HUDEP-2 (cell line): Measurements from ENCODE around the gene RSAD1.

Experiments used
- DNase-seq, 76 experiments: peaks; one replicate each; lab custom pipeline; 2025; ENCODE audit not compliant: unreplicated experiment in 76 of 76; lab: John Stamatoyannopoulos, UW

Gene RSAD1

GRCh38 chr17:50478391-50479381, at the start of gene RSAD1:
Gene RSAD1 (plus strand): TSS chr17:50478860. CDS start chr17:50478885, 25 bp downstream.
- DNase-seq = peak in 72 of 76 experiments; percentile 35 to 89 (median 76)

GRCh38 chr17:50429793-50430192, 48.9 kb upstream of the RSAD1 start:
- no peak for DNase-seq

- DNase-seq = no peak
Observed at GRCh38 chr17:50430821-50431618, 47.6 kb upstream of the RSAD1 start.

- no peak for DNase-seq
Observed at GRCh38 chr17:50432125-50432762, 46.4 kb upstream of the RSAD1 start.

GRCh38 chr17:50437409-50437808, 41.3 kb upstream of the RSAD1 start:
- no peak for DNase-seq

- no peak for DNase-seq
Observed at GRCh38 chr17:50439008-50439407, 39.7 kb upstream of the RSAD1 start.

- DNase-seq = no peak
Observed at GRCh38 chr17:50440172-50440837, 38.4 kb upstream of the RSAD1 start.

- no peak for DNase-seq
Observed at GRCh38 chr17:50440838-50441829, 37.5 kb upstream of the RSAD1 start.

GRCh38 chr17:50443505-50443974, 35.1 kb upstream of the RSAD1 start:
- no peak for DNase-seq

- no peak for DNase-seq
Observed at GRCh38 chr17:50444841-50445715, 33.6 kb upstream of the RSAD1 start.

- DNase-seq = no peak
Observed at GRCh38 chr17:50445730-50446325, 32.8 kb upstream of the RSAD1 start.

GRCh38 chr17:50447870-50448595, 30.6 kb upstream of the RSAD1 start:
- no peak for DNase-seq

GRCh38 chr17:50448643-50449042, 30.0 kb upstream of the RSAD1 start:
- DNase-seq = peak in 8 of 76 experiments; percentile 3 to 41 (median 18)

- no peak for DNase-seq
Observed at GRCh38 chr17:50451943-50452629, 26.6 kb upstream of the RSAD1 start.

- no peak for DNase-seq
Observed at GRCh38 chr17:50452630-50453300, 25.9 kb upstream of the RSAD1 start.

GRCh38 chr17:50453901-50454300, 24.8 kb upstream of the RSAD1 start:
- no peak for DNase-seq
